ENCODE results near the gene ADGRL2.

DNA sequence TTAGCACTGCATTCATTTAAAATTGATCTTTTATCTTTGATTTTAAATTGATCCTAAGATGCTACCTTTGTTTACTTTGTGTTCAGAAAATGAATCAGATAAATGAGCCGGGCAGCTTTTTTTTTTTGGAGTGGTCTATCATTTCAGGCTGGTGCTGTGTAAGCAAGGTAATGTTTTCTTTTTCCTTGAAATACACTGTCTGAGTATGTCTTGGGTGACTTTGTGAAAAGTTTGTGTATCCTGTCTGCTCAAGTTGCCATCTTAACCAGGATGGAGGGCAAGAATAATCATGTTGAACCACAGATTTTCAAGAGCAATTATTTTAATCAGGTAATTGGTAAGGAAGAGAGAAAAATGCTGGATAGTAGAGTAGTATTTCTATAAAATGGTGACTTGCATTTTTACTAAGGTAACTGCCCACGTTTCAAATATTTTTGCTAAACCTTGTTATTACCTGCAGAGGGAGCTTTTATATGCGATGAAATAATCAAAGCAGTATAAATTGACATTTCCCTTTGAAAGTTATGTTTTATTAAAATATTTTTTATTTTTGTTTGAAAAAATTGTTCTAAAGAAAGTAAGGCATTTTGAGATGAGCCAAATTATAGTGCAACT, 11.1 kb downstream of the ADGRL2 start:
- TF ChIP-seq, protein P1, sequence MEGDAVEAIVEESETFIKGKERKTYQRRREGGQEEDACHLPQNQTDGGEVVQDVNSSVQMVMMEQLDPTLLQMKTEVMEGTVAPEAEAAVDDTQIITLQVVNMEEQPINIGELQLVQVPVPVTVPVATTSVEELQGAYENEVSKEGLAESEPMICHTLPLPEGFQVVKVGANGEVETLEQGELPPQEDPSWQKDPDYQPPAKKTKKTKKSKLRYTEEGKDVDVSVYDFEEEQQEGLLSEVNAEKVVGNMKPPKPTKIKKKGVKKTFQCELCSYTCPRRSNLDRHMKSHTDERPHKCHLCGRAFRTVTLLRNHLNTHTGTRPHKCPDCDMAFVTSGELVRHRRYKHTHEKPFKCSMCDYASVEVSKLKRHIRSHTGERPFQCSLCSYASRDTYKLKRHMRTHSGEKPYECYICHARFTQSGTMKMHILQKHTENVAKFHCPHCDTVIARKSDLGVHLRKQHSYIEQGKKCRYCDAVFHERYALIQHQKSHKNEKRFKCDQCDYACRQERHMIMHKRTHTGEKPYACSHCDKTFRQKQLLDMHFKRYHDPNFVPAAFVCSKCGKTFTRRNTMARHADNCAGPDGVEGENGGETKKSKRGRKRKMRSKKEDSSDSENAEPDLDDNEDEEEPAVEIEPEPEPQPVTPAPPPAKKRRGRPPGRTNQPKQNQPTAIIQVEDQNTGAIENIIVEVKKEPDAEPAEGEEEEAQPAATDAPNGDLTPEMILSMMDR (IDR thresholded peaks at IDR 0.05; ENCODE audit: insufficient read depth, low read depth, low read length): peak; percentile 21
- TF ChIP-seq EZH2 (IDR thresholded peaks at IDR 0.05; ENCODE audit: insufficient read depth, low read length): no peak

Measured in astrocyte (in vitro differentiated cells and primary cell).